ENCODE data around the gene EVPL. TPM values are rescaled to one million over a fixed set of nuclear protein-coding genes. Genes with fewer than 3 reads are reported as not detected.

The EVPL gene
- total and polyA plus RNA-seq, 2 donors (not counting 3 experiments of a cell fraction or from before 2014, with no cell fraction given): not detected

GRCh38 chr17:76071531-76072147, 44.5 kb upstream of the EVPL start:
- intact Hi-C loops (cut with micrococcal nuclease): loop anchor here (1.0 to 5.0 kb wide), 2 partner anchors 32 to 44 kb away; partner anchors contain the start of genes EVPL and EXOC7
- peak; percentile 80 for FAIRE-seq
- H3K79me2 ChIP-seq (ENCODE audit: control insufficient read depth, insufficient read depth, low read length): peaks cover 35% of the 10 kb centered on the region

More at GRCh38 chr17:76071531-76072147, 44.5 kb upstream of the EVPL start:
- TF ChIP-seq GATA2 (IDR thresholded peaks at IDR 0.05; ENCODE audit: insufficient read depth, insufficient read length, low read depth, low read length): no peak
- TF ChIP-seq FOS (IDR thresholded peaks at IDR 0.05; ENCODE audit: borderline replicate concordance, insufficient read depth, low read length): no peak
- TF ChIP-seq, protein P1, sequence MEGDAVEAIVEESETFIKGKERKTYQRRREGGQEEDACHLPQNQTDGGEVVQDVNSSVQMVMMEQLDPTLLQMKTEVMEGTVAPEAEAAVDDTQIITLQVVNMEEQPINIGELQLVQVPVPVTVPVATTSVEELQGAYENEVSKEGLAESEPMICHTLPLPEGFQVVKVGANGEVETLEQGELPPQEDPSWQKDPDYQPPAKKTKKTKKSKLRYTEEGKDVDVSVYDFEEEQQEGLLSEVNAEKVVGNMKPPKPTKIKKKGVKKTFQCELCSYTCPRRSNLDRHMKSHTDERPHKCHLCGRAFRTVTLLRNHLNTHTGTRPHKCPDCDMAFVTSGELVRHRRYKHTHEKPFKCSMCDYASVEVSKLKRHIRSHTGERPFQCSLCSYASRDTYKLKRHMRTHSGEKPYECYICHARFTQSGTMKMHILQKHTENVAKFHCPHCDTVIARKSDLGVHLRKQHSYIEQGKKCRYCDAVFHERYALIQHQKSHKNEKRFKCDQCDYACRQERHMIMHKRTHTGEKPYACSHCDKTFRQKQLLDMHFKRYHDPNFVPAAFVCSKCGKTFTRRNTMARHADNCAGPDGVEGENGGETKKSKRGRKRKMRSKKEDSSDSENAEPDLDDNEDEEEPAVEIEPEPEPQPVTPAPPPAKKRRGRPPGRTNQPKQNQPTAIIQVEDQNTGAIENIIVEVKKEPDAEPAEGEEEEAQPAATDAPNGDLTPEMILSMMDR (IDR thresholded peaks at IDR 0.05; ENCODE audit: extremely low read depth in 1 of 2, insufficient read depth in 1 of 2, low read depth in 1 of 2, low read length in 2 of 2): no peak
- no peak for TF ChIP-seq POLR2A (IDR thresholded peaks at IDR 0.05; ENCODE audit: low read depth, low read length)
- no peak for TF ChIP-seq JUN (IDR thresholded peaks at IDR 0.05; ENCODE audit: borderline replicate concordance, insufficient read depth, insufficient read length, low read depth)
- TF ChIP-seq, protein P2, sequence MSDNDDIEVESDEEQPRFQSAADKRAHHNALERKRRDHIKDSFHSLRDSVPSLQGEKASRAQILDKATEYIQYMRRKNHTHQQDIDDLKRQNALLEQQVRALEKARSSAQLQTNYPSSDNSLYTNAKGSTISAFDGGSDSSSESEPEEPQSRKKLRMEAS (IDR thresholded peaks at IDR 0.05; ENCODE audit: insufficient read depth, insufficient read length): no peak
- TF ChIP-seq MYC (IDR thresholded peaks at IDR 0.05; ENCODE audit: low read depth, low read length): no peak
- TF ChIP-seq EZH2 (IDR thresholded peaks at IDR 0.05; ENCODE audit: borderline replicate concordance, low read depth, low read length, severe bottlenecking): no peak
- no peak for TF ChIP-seq POLR2AphosphoS5 (IDR thresholded peaks at IDR 0.05; ENCODE audit: insufficient read depth, low read depth, low read length)
- Histone ChIP-seq H4K20me1 (replicated peaks; ENCODE audit: control insufficient read depth, extremely low read depth, insufficient read depth, low read length) (peaks cover 2% of the 10 kb centered on the region), H3K4me3 (replicated peaks in 1 of 3; ENCODE audit: insufficient read depth in 1 of 3, low read depth in 1 of 3, low read length in 3 of 3) (peak overlapping the region; percentile 59 to 95 (median 73)), H3K4me1 (ENCODE audit: control insufficient read depth, extremely low read depth, insufficient read depth, low read length) (peaks cover 16% of the 10 kb centered on the region), H3K9ac (replicated peaks; ENCODE audit: extremely low read depth, insufficient read depth, low read length) (peak overlapping the region; percentile 82), H3K36me3 (ENCODE audit: control insufficient read depth in 2 of 2, extremely low read depth in 1 of 2, insufficient read depth in 2 of 2, low read length in 2 of 2) (peaks cover 2 to 11% of the 10 kb centered on the region in 2 experiments), H3K4me2 (ENCODE audit: insufficient read depth, low read length) (peak overlapping the region; percentile 87), H2AFZ (ENCODE audit: low read depth, low read length) (peak overlapping the region; percentile 43), H3K9me1 (replicated peaks; ENCODE audit: control insufficient read depth, extremely low read depth, insufficient read depth, low read length) (no peaks in the 10 kb centered on the region), H3K27ac (ENCODE audit: insufficient read depth, low read depth, low read length) (peak overlapping the region; percentile 67), H3K9me3 (replicated peaks; ENCODE audit: control insufficient read depth, insufficient read depth, low read length) (no peaks in the 10 kb centered on the region), H3K27me3 (ENCODE audit: control insufficient read depth in 2 of 2, insufficient read depth in 2 of 2, low read length in 2 of 2) (peaks cover 27 to 33% of the 10 kb centered on the region in 2 experiments)
- BruUV-seq (replicated peaks): TSS peak; percentile 47
- ChIA-PET CTCF (interaction anchor here (1.0 to 1.7 kb wide), 3 partner anchors 11 to 58 kb away, joined by 3 to 10 read pairs (median 3); no protein-coding TSS in a partner anchor), POLR2A (interaction anchor here (1.2 kb wide), 1 partner anchor 8 kb away, joined by 8 read pairs; no protein-coding TSS in a partner anchor)
- no peak for DNase-seq (ENCODE audit: low read depth, low spot score)
- dilution Hi-C loops (cut with MboI; ENCODE audit: extremely low pct_ligation_motif_present, low sequenced_read_pairs): no loop called here
